GM12892 (cell line): ENCODE results near the gene XYLT1.

Experiments
- POLR2A ChIP-seq: IDR thresholded peaks from 2 replicates; pipeline ENCODE4 v1.6.1; 2011; ENCODE audit warnings: low read depth, low read length, control low read depth
- POLR2AphosphoS5 ChIP-seq: IDR thresholded peaks from 2 replicates; pipeline ENCODE4 v1.6.1; 2011; ENCODE audit warnings: low read depth, low read length, control low read depth

DNA sequence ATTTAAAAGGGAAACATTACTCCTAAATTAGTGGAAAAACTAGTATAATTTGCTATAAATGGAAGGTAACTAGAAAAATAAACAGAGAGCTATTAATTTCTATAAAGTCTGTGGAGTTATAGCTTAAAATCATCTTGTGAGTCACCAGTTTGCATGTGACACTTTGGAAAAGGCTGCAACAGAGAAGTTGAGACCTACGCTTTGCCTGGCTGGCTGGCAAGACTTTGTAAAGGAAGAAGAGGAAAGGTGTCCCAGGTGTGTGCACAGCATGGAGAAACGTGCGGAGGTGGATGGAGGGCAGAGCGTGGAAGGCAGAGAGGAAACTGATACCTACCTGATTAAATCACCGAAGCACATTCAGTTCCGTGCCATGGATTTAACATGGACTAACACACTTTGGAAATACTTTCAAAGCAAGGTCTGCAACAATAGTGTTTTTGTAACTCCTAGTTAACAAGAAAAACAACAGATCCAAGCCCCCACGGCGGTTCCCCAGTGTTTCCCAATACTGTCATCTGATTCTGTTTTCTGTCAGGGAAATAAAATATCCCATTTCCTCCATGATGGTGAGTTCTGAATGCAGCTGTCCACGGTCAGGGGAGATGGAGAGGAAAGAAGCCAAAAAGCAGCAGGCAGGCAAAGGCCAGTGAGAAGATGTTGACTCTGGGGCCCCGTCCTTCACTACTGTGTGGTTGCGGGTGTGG, 134.8 kb downstream of the XYLT1 start:
- TF ChIP-seq POLR2A (no peak), POLR2AphosphoS5 (no peak)
